Endothelial cell of umbilical vein (primary cell): ENCODE results near the gene S100A13. TPM values are rescaled to one million over a fixed set of nuclear protein-coding genes. Genes with fewer than 3 reads are reported as not detected.

Experiments used
- BruUV-seq: library from RNA; stranded (reverse); fragments of 400-500 nt; replicated peaks from 2 replicates; lab custom pipeline; 2021; lab: Mats Ljungman, UMichigan
- CTCF ChIA-PET: fragments of 300-600, 350-600 bp; sonication (Branson Sonifier 250); formaldehyde crosslinking; loops from one replicate; lab custom pipeline; 2021; ENCODE audit warnings: antibody characterized with exemption, inconsistent platforms; lab: Charles Lee
- POLR2A ChIA-PET: fragments of 300-600, 350-600 bp; sonication (Branson Sonifier 250); formaldehyde crosslinking; loops from one replicate; lab custom pipeline; 2021; ENCODE audit warnings: antibody characterized with exemption, inconsistent platforms; lab: Charles Lee
- DNase-seq: peaks from one replicate; pipeline ENCODE4 v3.0.0-alpha.2; 2011; ENCODE audit warnings: low read depth, low spot score
- FAIRE-seq: peaks from 2 replicates; lab custom pipeline; 2011; peaks lifted over from hg19 to GRCh38; lab: Jason Lieb, UNC
- H2AFZ ChIP-seq: 2 replicates; pipeline ENCODE4 v1.6.0; 2012; ENCODE audit warnings: low read depth, low read length, control low read depth, inconsistent platforms
- H3K27ac ChIP-seq: 2 replicates; pipeline ENCODE4 v1.5.1; 2011; ENCODE audit warnings: low read depth, mild to moderate bottlenecking, control low read depth, low read length, moderate library complexity; ENCODE audit not compliant: insufficient read depth
- H3K27me3 ChIP-seq, 2 experiments: 2 replicates each; pipeline versions ENCODE4 v1.6.0 to v1.6.1; 2011; ENCODE audit warnings: low read length in 2 of 2, mixed read lengths in 1 of 2; ENCODE audit not compliant: control insufficient read depth in 2 of 2, insufficient read depth in 2 of 2
- H3K36me3 ChIP-seq, 2 experiments: 2 replicates in 1 of 2; 3 replicates in 1 of 2; pipeline ENCODE4 v1.5.1; 2011; ENCODE audit warnings: low read length in 2 of 2, mild to moderate bottlenecking in 1 of 2, moderate library complexity in 1 of 2; ENCODE audit not compliant: control insufficient read depth in 2 of 2, insufficient read depth in 2 of 2; ENCODE audit errors: extremely low read depth in 1 of 2
- H3K4me1 ChIP-seq: 3 replicates; pipeline ENCODE4 v1.5.1; 2011; ENCODE audit warnings: mild to moderate bottlenecking, low read length; ENCODE audit not compliant: control insufficient read depth, insufficient read depth; ENCODE audit errors: extremely low read depth
- H3K4me2 ChIP-seq: 2 replicates; pipeline ENCODE4 v1.6.1; 2011; ENCODE audit warnings: low read length, control low read depth, mixed read lengths; ENCODE audit not compliant: insufficient read depth
- H3K4me3 ChIP-seq, 3 experiments: fragments of 200-600 bp in 1 of 3; sonication (generic), shearing (Covaris generic) in 1 of 3; replicated peaks in 1 of 3; 2 replicates each; pipeline ENCODE4 v1.5.1; 2011 to 2016; ENCODE audit warnings: control low read depth in 3 of 3, low read length in 3 of 3, mild to moderate bottlenecking in 2 of 3, inconsistent platforms in 1 of 3, low read depth in 1 of 3, moderate library complexity in 1 of 3; ENCODE audit not compliant: insufficient read depth in 1 of 3
- H3K79me2 ChIP-seq: 2 replicates; pipeline ENCODE4 v1.6.0; 2012; ENCODE audit warnings: low read length, inconsistent platforms; ENCODE audit not compliant: control insufficient read depth, insufficient read depth
- H3K9ac ChIP-seq: replicated peaks from 2 replicates; pipeline ENCODE3; 2011; ENCODE audit warnings: low read length, control low read depth; ENCODE audit not compliant: insufficient read depth; ENCODE audit errors: extremely low read depth
- H3K9me1 ChIP-seq: replicated peaks from 3 replicates; pipeline ENCODE4 v1.6.0; 2011; ENCODE audit warnings: mild to moderate bottlenecking, low read length; ENCODE audit not compliant: control insufficient read depth, insufficient read depth; ENCODE audit errors: extremely low read depth
- H3K9me3 ChIP-seq: replicated peaks from 2 replicates; pipeline ENCODE4 v1.5.1; 2012; ENCODE audit warnings: low read length, inconsistent platforms; ENCODE audit not compliant: control insufficient read depth, insufficient read depth
- H4K20me1 ChIP-seq: replicated peaks from 2 replicates; pipeline ENCODE3; 2011; ENCODE audit warnings: mild to moderate bottlenecking, low read length; ENCODE audit not compliant: control insufficient read depth, insufficient read depth; ENCODE audit errors: extremely low read depth
- CTCF ChIP-seq, 2 donors: IDR thresholded peaks; 1 replicate in 1 of 2; 2 replicates in 1 of 2; pipeline ENCODE4 v1.5.1; 2011; ENCODE audit warnings: low read length in 2 of 2, mild to moderate bottlenecking in 2 of 2, moderate library complexity in 2 of 2, control low read depth in 1 of 2, inconsistent platforms in 1 of 2, low read depth in 1 of 2; ENCODE audit not compliant: insufficient read depth in 1 of 2; ENCODE audit errors: extremely low read depth in 1 of 2
- EZH2 ChIP-seq: IDR thresholded peaks from 2 replicates; pipeline ENCODE4 v1.6.1; 2012; ENCODE audit warnings: borderline replicate concordance, low read depth, mild to moderate bottlenecking, moderate library complexity, low read length, inconsistent platforms; ENCODE audit not compliant: severe bottlenecking
- FOS ChIP-seq: IDR thresholded peaks from 2 replicates; pipeline ENCODE4 v1.6.1; 2011; ENCODE audit warnings: mild to moderate bottlenecking, low read length, moderate library complexity, borderline replicate concordance; ENCODE audit not compliant: insufficient read depth
- GATA2 ChIP-seq: IDR thresholded peaks from 2 replicates; pipeline ENCODE4 v1.7.0; 2011; ENCODE audit warnings: low read depth, mild to moderate bottlenecking, moderate library complexity, mixed read lengths, low read length; ENCODE audit not compliant: insufficient read length, insufficient read depth
- JUN ChIP-seq: IDR thresholded peaks from 2 replicates; pipeline ENCODE4 v1.6.1; 2011; ENCODE audit warnings: borderline replicate concordance, low read depth; ENCODE audit not compliant: insufficient read length, insufficient read depth
- MAX ChIP-seq: IDR thresholded peaks from 2 replicates; pipeline ENCODE4 v1.6.1; 2011; ENCODE audit not compliant: insufficient read depth, insufficient read length
- MYC ChIP-seq: IDR thresholded peaks from one replicate; pipeline ENCODE4 v1.6.1; 2011; ENCODE audit warnings: mild to moderate bottlenecking, low read depth, low read length
- POLR2A ChIP-seq: IDR thresholded peaks from 2 replicates; pipeline ENCODE4 v1.6.1; 2012; ENCODE audit warnings: low read depth, mild to moderate bottlenecking, control low read depth, low read length
- POLR2AphosphoS5 ChIP-seq: IDR thresholded peaks from 2 replicates; pipeline ENCODE4 v1.6.1; 2012; ENCODE audit warnings: low read depth, mild to moderate bottlenecking, control low read depth, low read length, moderate library complexity; ENCODE audit not compliant: insufficient read depth
- dilution Hi-C: fragments of 300-500 bp; cut with MboI; formaldehyde crosslinking; loops from one replicate; pipeline ENCODE4 v1.15.0; 2019; ENCODE audit warnings: low sequenced_read_pairs; ENCODE audit not compliant: extremely low pct_ligation_motif_present
- intact Hi-C: fragments of 100-400 bp; cut with micrococcal nuclease; formaldehyde crosslinking; loops from one replicate; pipeline ENCODE4 v1.10.0; 2022
- polyA plus RNA-seq, 4 experiments: library from polyadenylated mRNA; depleted of rRNA in 3 of 4; stranded (reverse) in 3 of 4; unstranded in 1 of 4; fragments of >200 nt; gene quantifications; 2 replicates each; pipeline versions ENCODE4 v1.2.1 to v1.2.3, GENCODE V29; 2011 to 2012; ENCODE audit warnings: missing spikeins in 1 of 4
- total RNA-seq: library from RNA; stranded (reverse); gene quantifications from 2 replicates; pipeline ENCODE4 v1.2.3, GENCODE V29; 2021

The S100A13 gene
- total and polyA plus RNA-seq, 2 donors (not counting 3 experiments of a cell fraction or from before 2014, with no cell fraction given) = 155 to 360 TPM

- POLR2A ChIA-PET = interaction anchor here (1.4 to 1.6 kb wide), 2 partner anchors 37 to 44 kb away, joined by 4 to 6 read pairs; partner anchors contain the start of genes CHTOP and S100A13
- TF ChIP-seq CTCF (IDR thresholded peaks at IDR 0.05; ENCODE audit: extremely low read depth in 1 of 2, insufficient read depth in 1 of 2, low read depth in 1 of 2, low read length in 2 of 2) = no peak
- peak; percentile 44 for TF ChIP-seq MYC
- TF ChIP-seq POLR2A = peak; percentile 95
- peak; percentile 32 for TF ChIP-seq FOS
- no peak for TF ChIP-seq EZH2
- peak; percentile 51 for TF ChIP-seq GATA2
- TF ChIP-seq JUN = peak; percentile 27
- TF ChIP-seq MAX = no peak
- TF ChIP-seq POLR2AphosphoS5 = peak; percentile 87
- CTCF ChIA-PET = interaction anchor here (1.3 to 2.0 kb wide), 5 partner anchors 37 to 316 kb away, joined by 3 to 13 read pairs (median 4); partner anchors contain the start of genes CHTOP and SLC27A3
- no TSS peak for BruUV-seq
- Histone ChIP-seq H3K36me3 (peaks cover 18 to 23% of the 10 kb centered on the region in 2 experiments), H3K9me3 (no peaks in the 10 kb centered on the region), H3K9ac (peak within 1 kb of the TSS; percentile 98), H3K79me2 (peaks cover 36% of the 10 kb centered on the region), H2AFZ (peak within 1 kb of the TSS; percentile 70), H3K9me1 (no peaks in the 10 kb centered on the region), H3K4me1 (peaks cover 11% of the 10 kb centered on the region), H3K4me2 (peak within 1 kb of the TSS; percentile 91), H3K27me3 (no peaks in the 10 kb centered on the region), H3K27ac (peak within 1 kb of the TSS; percentile 85), H3K4me3 (peak within 1 kb of the TSS; percentile 69 to 98 (median 92)), H4K20me1 (no peaks in the 10 kb centered on the region)
- DNase-seq = peak; percentile 100
- dilution Hi-C loops (no loop called here), intact Hi-C loops (loop anchor here (5.0 kb wide), 1 partner anchor 39 kb away; the partner anchor contains the start of gene CHTOP)
- FAIRE-seq = peak; percentile 99
Measured at GRCh38 chr1:153670859-153671627, 43.7 kb upstream of the S100A13 start, which contains the start of gene ILF2. TSS of gene ILF2 (minus strand) at chr1:153670993. CDS start at chr1:153670922, 71 bp downstream.
